ENCODE measurements around the gene BDH2.

Gene BDH2

DNA sequence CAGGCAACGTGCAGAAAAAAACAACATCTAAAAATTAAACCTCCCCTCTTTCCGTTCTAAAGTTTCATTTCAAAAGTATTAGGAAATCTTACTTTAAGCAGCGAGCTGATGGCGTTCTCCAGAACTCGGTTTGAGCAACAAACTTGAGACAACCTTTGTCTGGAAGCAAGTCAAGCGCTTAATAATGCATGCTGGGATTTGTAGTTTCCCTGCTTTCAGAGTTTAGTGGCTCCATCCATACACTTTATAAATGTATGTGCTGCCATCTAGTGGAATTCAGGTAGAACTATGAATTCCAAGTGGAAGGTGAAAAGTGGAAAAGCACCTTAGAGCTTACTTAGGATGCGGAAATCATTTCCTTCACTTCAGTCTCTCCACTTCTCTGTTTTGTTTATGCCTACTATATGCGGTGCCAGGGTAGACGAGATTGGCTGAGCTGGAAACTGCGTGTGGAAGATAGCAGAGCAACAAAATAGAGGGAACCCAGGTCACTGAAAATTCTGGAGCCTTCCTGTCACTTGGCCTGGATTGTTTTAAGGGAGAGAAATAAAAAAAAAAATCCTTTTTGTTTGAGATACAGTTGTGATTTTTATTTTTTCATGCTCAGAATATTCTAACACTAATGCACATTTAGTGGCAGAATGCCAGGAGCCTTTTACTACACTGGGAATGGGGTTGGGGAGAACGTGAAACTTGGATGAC, at the start of gene BDH2:
BDH2 (minus strand) TSS at position 144 of the 702 bp plus-strand sequence. CDS start 3,580 bp downstream, outside the sequence.
- H3K27ac ChIP-seq, result no peak within 1 kb of the TSS
- TF ChIP-seq ZFX (IDR thresholded peaks at IDR 0.05), result no peak
- TF ChIP-seq, protein P1, sequence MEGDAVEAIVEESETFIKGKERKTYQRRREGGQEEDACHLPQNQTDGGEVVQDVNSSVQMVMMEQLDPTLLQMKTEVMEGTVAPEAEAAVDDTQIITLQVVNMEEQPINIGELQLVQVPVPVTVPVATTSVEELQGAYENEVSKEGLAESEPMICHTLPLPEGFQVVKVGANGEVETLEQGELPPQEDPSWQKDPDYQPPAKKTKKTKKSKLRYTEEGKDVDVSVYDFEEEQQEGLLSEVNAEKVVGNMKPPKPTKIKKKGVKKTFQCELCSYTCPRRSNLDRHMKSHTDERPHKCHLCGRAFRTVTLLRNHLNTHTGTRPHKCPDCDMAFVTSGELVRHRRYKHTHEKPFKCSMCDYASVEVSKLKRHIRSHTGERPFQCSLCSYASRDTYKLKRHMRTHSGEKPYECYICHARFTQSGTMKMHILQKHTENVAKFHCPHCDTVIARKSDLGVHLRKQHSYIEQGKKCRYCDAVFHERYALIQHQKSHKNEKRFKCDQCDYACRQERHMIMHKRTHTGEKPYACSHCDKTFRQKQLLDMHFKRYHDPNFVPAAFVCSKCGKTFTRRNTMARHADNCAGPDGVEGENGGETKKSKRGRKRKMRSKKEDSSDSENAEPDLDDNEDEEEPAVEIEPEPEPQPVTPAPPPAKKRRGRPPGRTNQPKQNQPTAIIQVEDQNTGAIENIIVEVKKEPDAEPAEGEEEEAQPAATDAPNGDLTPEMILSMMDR (conservative IDR thresholded peaks at IDR 0.05), result peak; percentile 77

DNA sequence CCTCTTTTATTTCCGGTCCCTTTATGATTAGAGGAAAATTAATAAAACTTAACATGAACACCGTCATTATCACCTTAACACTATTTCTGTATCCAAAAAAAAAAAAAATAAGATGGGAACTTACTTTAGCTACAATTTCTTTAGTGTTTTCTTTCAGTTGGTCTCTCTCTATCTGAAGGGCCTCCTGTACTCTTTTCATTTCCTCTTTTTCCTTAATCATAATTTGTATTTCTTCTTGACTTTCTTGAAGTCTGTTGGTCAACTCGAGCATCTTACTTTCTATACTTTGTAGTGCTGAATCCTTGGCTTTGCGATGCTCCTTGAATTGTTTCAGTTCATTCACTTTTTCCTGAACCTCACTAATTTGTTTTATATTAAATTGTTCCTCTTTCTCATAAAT, 45.3 kb upstream of the BDH2 start:
- TF ChIP-seq ZFX (IDR thresholded peaks at IDR 0.05), result no peak
- TF ChIP-seq, protein P1 (conservative IDR thresholded peaks at IDR 0.05), result no peak
- no peak overlapping the region for H3K27ac ChIP-seq

DNA sequence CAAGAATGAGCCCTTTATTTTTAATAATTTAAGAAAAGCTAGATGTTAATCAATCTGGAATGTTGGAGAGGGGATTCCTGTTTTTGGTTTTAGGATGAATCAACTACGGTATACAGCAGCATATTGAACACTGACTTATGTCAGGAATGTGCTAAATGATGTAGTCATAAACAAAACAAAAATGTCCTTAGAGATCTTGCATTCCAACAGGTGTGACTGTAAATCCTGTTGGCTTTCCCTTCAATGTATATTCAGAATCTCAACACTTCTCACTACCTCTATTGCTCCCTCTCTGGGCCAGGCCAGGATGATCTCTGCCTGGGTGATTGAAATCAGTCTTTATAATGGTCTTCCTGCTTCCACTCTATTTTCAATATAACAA, 37.8 kb upstream of the BDH2 start:
- no peak overlapping the region for H3K27ac ChIP-seq
- no peak for TF ChIP-seq ZFX (IDR thresholded peaks at IDR 0.05)
- TF ChIP-seq, protein P1 (conservative IDR thresholded peaks at IDR 0.05), result no peak

DNA sequence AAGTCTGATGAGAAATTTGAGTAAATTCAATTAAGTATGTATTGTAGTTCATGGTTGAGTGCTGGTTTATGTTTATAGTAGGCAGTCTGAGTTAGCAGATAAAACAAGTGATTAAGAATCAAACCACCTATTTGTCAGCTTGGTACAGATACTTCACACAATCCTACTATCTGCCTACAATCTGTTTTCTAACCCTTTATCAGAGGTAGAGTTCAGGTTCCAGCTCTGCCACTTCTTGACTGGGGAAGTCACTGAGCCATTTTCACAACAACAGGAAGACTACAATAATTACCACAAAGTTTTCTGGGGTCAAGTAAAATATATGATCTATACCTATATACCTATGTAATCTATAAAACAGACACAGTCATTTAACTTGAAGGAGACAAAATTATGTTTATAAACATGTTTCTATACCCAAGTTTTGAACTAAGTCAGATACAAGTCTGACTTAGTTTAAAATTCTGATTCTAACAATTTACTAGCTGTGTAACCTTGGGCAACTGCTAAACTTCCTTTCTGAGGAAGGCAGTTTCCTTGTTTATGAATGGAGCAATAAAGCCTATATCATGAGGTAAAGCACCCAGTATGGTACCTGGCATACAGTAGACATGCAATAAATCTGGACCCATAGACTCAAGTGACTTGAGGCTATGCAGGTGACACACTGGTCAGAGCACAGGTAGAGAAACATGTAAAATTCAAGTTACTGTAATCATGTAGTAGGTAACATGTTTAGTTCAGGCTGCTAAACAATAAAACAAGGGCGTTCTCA, 37.2 kb upstream of the BDH2 start:
- TF ChIP-seq, protein P1 (conservative IDR thresholded peaks at IDR 0.05), result no peak
- no peak for TF ChIP-seq ZFX (IDR thresholded peaks at IDR 0.05)
- H3K27ac ChIP-seq, result no peak overlapping the region

DNA sequence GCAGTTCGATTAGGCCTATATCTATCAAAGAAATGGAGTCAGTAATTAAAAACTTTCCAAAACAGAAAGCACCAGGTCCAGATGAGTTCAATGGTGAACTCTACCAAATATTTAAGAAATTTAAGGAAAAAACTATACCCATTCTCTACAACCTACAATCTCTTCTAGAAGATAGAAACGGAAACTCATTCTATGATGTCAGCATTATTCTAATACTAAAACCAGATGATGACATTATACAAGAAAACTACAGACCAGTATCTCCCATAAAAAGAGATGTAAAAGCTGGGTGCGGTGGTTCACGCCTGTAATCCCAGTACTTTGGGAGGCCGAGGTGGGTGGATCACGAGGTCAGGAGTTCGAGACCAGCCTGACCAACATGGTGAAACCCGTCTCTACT, 29.5 kb upstream of the BDH2 start:
- no peak for TF ChIP-seq ZFX (IDR thresholded peaks at IDR 0.05)
- TF ChIP-seq, protein P1 (conservative IDR thresholded peaks at IDR 0.05), result no peak
- H3K27ac ChIP-seq, result no peak overlapping the region

DNA sequence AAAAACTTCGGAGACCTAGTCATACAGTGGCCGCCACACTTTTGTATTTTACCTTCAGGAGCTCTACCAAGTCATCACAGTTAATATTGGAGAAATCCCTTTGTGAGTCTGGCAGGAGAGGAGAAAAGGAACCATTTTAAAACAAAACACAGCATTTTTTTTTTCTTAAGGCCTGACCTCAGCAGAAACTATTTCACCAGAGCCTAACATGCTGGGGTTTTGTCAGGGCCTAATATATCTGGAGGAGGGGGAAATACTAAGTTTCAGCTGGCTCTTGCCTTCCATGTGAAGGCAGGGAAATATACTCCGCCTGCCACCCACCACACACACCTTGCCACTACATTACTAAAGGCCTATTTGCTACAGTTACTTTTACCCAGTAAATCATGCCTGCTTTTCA, 26.5 kb upstream of the BDH2 start:
- no peak overlapping the region for H3K27ac ChIP-seq
- TF ChIP-seq, protein P1 (conservative IDR thresholded peaks at IDR 0.05), result no peak
- TF ChIP-seq ZFX (IDR thresholded peaks at IDR 0.05), result no peak

DNA sequence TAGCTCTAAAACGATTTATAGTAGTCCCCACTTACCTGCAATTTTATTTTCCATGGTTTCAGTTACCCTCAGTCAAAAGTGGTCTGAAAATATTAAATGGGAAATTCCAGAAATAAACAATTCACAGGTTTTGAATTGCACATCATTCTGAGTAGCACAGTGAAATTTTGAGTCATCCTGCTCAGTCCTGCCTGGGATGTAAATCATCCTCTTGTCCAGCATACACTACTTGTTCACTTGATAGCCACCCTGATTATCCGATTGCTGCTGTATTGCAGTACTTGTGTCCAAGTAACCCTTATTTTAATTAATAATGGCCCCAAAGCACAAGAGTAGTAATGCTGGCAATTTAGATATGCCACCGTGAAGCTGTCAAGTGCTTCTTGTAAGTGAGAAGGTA, 23.5 kb upstream of the BDH2 start:
- TF ChIP-seq, protein P1 (conservative IDR thresholded peaks at IDR 0.05), result no peak
- TF ChIP-seq ZFX (IDR thresholded peaks at IDR 0.05), result no peak
- no peak overlapping the region for H3K27ac ChIP-seq
